Lower leg skin (tissue), 4 donors: ENCODE data around the gene ITGA2B. TPM values are rescaled to one million over a fixed set of nuclear protein-coding genes. Genes with fewer than 3 reads are reported as not detected.
"Not testable (repeated sequence)": the region's sequence is repeated elsewhere in the genome, so short reads cannot be mapped to it uniquely, and the experiment has no call there.

Source experiments
- DNase-seq, 2 donors: peaks; one replicate each; pipeline ENCODE4 v3.0.0-alpha.2; 2019; ENCODE audit warnings: low spot score in 2 of 2
- H3K4me3 ChIP-seq: fragments of 200-600 bp; sonication (generic); 2 replicates; pipeline ENCODE4 v1.5.1; 2017; ENCODE audit warnings: mild to moderate bottlenecking, low read depth; ENCODE audit not compliant: poor library complexity, severe bottlenecking
- POLR2A ChIP-seq, 2 donors: fragments of 450-650 bp; IDR thresholded peaks; one replicate each; pipeline ENCODE4 v1.6.1; 2016 to 2017; ENCODE audit warnings: antibody characterized with exemption in 2 of 2, mild to moderate bottlenecking in 1 of 2, moderate library complexity in 1 of 2
- WGBS, 2 donors: methylation state at CpG; one replicate each; pipeline ENCODE4 v1.1.5; 2018; 5-methylcytosine and 5-hydroxymethylcytosine counted together
- intact Hi-C: fragments of 100-400 bp; cut with DNase I; formaldehyde crosslinking; loops from one replicate; pipeline ENCODE4 v1.15.0; 2023; ENCODE audit warnings: low total_unique reads
- total RNA-seq, 4 donors: library from RNA; depleted of rRNA; stranded (reverse); fragments of >200 nt; gene quantifications; one replicate each; pipeline ENCODE4 v1.1.0, GENCODE V29; 2016
- TF ChIP-seq, protein P1 (sequence below), 3 donors: fragments of 450-650 bp; IDR thresholded peaks; one replicate each; pipeline ENCODE4 v1.5.1; 2016; ENCODE audit warnings: antibody characterized with exemption in 3 of 3, mild to moderate bottlenecking in 3 of 3, moderate library complexity in 2 of 3

Gene ITGA2B
- total RNA-seq, 4 donors from 2014 or later, result 0.10 to 0.30 TPM; not detected in 2

- DNase-seq, result no peak
- no peak overlapping the region for H3K4me3 ChIP-seq
- intact Hi-C loops, result no loop called here
- no peak for TF ChIP-seq POLR2A (IDR thresholded peaks at IDR 0.05)
- TF ChIP-seq, protein P1, sequence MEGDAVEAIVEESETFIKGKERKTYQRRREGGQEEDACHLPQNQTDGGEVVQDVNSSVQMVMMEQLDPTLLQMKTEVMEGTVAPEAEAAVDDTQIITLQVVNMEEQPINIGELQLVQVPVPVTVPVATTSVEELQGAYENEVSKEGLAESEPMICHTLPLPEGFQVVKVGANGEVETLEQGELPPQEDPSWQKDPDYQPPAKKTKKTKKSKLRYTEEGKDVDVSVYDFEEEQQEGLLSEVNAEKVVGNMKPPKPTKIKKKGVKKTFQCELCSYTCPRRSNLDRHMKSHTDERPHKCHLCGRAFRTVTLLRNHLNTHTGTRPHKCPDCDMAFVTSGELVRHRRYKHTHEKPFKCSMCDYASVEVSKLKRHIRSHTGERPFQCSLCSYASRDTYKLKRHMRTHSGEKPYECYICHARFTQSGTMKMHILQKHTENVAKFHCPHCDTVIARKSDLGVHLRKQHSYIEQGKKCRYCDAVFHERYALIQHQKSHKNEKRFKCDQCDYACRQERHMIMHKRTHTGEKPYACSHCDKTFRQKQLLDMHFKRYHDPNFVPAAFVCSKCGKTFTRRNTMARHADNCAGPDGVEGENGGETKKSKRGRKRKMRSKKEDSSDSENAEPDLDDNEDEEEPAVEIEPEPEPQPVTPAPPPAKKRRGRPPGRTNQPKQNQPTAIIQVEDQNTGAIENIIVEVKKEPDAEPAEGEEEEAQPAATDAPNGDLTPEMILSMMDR (IDR thresholded peaks at IDR 0.05), result no peak
- WGBS, 2 donors, result 93 to 98% methylated on average over 5 of the region's 5 CpGs
Measured at GRCh38 chr17:44396946-44397345, 7.5 kb upstream of the ITGA2B start.

- TF ChIP-seq, protein P1 (IDR thresholded peaks at IDR 0.05), result no peak
- no peak for TF ChIP-seq POLR2A (IDR thresholded peaks at IDR 0.05)
- DNase-seq, result no peak
- no peak overlapping the region for H3K4me3 ChIP-seq
- intact Hi-C loops, result no loop called here
- WGBS, 2 donors, result 91 to 98% methylated on average over 2 of the region's 2 CpGs
Measured at GRCh38 chr17:44394833-44395232, 5.4 kb upstream of the ITGA2B start.

DNA sequence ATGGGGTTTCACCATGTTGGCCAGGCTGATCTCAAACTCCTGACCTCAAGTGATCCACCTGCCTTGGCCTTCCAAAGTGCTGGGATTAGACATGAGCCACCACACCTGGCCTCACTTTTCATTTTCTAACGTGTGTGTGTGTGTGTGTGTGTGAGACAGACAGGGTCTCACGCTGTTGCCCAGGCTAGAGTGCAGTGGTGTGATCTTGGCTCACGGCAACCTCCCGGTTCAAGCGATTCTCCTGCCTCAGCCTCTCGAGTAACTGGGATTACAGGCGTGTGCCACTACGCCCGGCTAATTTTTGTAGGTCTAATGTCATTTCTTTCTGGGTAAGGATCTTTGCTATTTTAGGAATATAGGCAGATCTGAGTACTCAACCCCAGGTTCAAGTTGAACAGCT lies 4.7 kb upstream of the ITGA2B start:
- H3K4me3 ChIP-seq, intact Hi-C loops, DNase-seq: not testable (repeated sequence)
- WGBS, 2 donors, result 94 to 96% methylated on average over 9 of the region's 9 CpGs

GRCh38 chr17:44390250-44390870 lies 911 bp upstream of the ITGA2B start:
- TF ChIP-seq, protein P1 (IDR thresholded peaks at IDR 0.05), result no peak
- TF ChIP-seq POLR2A (IDR thresholded peaks at IDR 0.05), result no peak
- 74 to 80% methylated on average over 10 of the region's 10 CpGs for WGBS, 2 donors
- H3K4me3 ChIP-seq, result no peak overlapping the region
- DNase-seq, result no peak
- intact Hi-C loops, result no loop called here

GRCh38 chr17:44389723-44390202 lies 314 bp upstream of the ITGA2B start:
- H3K4me3 ChIP-seq, result no peak overlapping the region
- intact Hi-C loops, result no loop called here
- TF ChIP-seq, protein P1 (IDR thresholded peaks at IDR 0.05), result no peak
- no peak for TF ChIP-seq POLR2A (IDR thresholded peaks at IDR 0.05)
- DNase-seq, result no peak
- WGBS, 2 donors, result 62 to 77% methylated on average over 6 of the region's 6 CpGs

- DNase-seq, result peak in 1 of 2 donors; percentile 37
- 78 to 80% methylated on average over 2 of the region's 2 CpGs for WGBS, 2 donors
- intact Hi-C loops, result no loop called here
- TF ChIP-seq, protein P1 (IDR thresholded peaks at IDR 0.05), result no peak
- no peak for TF ChIP-seq POLR2A (IDR thresholded peaks at IDR 0.05)
- H3K4me3 ChIP-seq, result no peak overlapping the region
Measured at GRCh38 chr17:44387804-44388203, 1.6 kb downstream of the ITGA2B start.
